HG03097 (cell line): ENCODE results near the gene CSRNP2.

ENCODE experiments used
- ATAC-seq: cut with Tn5 transposase; IDR thresholded peaks from one replicate; pipeline ENCODE4 v1.9.1; 2021; ENCODE audit not compliant: unreplicated experiment, low FRiP score

Gene CSRNP2, protein sequence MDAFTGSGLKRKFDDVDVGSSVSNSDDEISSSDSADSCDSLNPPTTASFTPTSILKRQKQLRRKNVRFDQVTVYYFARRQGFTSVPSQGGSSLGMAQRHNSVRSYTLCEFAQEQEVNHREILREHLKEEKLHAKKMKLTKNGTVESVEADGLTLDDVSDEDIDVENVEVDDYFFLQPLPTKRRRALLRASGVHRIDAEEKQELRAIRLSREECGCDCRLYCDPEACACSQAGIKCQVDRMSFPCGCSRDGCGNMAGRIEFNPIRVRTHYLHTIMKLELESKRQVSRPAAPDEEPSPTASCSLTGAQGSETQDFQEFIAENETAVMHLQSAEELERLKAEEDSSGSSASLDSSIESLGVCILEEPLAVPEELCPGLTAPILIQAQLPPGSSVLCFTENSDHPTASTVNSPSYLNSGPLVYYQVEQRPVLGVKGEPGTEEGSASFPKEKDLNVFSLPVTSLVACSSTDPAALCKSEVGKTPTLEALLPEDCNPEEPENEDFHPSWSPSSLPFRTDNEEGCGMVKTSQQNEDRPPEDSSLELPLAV

DNA sequence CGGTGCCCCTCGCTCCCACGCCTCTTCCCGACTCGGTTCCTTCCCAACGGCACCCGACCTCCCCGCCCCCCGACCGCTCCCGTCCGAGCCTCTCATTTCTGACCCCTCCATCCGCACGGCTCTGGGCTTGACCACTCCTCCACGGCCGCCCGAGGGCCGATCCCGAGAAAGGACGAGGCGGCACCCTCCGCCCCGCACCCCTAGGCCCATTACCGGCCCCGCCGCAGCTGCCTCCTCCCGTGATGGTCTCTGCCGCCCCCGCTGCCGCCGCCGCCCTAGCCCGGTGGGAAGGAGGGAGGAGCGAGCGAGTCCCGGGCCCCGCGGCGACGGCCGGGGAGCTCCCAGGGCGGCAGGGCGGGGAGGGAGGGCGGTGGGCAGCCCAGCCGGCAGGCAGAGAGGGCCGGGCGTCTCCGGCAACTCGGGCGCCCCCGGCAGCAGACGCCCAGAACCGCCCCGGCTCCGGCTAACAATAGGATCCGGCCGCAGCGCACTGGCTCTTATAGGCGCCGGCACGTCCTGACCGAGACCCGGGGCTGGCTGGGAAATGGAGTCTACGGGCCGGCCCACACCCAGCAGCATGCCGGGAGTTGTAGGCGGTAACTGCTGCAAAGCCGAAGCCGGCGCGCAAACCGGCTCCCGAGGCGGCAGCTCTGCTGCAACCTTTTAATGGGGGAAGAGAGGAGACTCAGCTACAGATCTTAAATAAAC is at the start of gene CSRNP2:
Gene CSRNP2, minus strand, starts transcription at position 471 of the 708 bp plus-strand sequence. CDS start 7,035 bp downstream, outside the sequence.
- ATAC-seq = peak; percentile 97

DNA sequence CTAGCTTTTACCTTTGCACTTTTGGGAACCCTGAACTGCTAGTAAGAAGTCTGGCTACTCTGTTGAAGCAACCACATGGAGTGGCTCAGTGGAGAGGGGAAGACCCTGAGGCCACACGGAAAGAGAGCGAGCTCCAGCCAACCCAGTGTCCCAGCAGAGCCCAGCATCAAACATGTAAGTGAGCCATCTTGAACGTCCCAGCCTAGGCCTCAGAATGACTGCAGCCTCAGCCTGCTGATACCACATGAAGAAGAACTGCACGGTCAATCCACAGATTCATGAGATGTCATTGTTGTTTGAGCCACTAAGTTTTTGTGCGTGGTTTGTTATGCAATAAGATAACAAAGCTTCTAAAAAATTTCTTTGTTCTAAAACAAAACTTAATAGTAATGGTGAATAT is 49.3 kb upstream of the CSRNP2 start:
- ATAC-seq = no peak

DNA sequence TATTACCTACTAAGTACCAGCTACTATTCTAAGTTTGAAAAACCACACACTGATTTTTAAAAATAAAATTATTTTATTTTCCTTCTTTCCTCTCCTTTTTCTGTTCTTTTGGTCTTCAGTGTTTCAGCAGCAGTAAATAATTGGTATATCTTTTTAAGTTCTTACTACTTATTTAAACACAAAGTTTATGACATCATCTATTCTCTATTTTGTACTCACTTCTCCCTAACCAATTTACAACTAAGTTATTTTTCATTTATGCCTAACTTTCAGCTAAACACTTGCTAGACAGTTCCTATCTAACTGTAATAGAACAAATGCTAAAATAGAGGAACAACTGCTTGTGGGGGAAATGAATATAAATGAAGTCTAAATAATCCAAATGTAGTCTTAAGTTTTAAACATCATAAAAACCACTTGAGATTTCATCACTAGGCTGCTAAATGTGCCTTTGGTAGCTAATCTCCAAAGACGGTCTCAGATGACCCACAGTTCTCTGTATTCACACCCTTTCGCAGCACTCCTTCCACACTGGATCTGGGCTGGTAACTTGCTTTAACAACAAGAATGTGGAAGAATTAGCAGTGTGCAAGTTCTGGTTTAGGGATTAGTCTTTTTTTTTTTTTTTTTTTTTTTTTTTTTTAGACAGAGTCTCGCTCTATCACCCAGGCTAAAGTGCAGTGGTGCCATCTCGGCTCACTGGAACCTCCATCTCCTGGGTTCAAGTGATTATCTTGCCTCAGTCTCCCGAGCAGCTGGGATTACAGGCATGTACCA is 48.5 kb upstream of the CSRNP2 start:
- ATAC-seq = no peak

DNA sequence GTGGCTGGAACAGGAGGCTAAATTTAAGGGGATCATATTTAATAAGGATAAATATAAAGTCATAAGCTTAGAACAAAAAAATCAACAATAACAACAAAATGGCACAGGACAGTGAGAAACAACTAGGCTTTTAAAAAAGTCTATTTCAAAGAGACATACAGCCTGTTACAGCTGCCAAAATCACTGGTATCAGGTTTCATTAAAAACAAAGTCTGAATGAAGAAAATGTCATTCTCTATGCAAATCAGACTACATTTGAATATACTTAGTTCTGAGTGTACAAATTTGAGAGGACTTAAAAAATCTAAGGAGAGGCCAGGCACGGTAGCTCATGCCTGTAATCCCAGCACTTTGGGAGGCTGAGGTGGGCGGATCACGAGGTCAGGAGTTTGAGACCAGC is 45.5 kb upstream of the CSRNP2 start:
- no peak for ATAC-seq

DNA sequence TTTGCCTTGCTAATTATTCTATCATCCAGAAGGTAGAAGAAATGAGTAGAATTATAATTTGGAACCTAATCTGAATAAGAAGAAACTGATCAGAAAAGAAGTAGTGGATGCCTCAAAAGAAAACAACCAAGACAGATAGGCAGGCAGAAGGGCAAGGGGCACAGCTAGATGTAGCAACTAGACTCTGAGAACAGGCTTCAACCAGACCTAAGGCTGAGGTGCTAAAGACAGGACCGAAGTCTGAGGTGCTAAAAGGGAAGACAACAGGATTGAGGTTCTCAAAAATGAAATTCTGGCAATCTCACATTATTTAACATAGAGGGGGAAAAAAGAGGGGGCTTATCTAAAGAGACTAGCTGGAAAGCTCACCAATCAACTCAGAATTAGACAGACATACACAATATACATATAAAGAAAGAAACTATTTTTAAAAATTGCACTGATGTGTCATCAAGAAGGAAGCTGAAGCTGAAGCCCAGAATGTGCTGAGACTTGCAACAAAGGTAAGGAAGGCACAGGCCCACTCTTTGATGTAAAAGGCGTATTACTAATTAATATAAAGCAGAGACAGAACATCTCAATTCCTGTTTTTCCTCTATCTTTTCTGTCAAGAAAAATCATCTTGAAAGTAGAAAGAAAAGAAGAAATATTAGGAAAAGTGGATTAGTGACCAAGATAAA is 43.8 kb upstream of the CSRNP2 start:
- ATAC-seq = no peak

DNA sequence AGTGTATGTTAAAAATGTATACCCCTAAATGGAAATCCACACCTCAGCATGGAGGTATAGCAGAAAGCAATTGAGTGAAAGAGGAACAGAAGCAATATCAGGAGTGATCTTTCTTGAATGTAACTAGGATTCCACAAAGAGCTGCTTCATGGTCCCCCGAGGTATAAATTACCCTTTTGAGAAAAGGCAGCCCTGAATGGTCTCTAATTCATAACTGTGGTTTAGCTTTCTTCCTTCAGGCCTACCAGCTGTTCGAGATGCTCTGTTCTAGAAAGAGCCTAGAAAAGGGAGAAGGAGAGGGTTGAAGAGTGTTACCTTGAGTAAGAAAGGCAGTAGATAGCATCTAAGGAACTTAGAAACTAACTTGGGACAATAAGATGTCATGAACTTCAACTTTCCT is 42.9 kb upstream of the CSRNP2 start:
- no peak for ATAC-seq

DNA sequence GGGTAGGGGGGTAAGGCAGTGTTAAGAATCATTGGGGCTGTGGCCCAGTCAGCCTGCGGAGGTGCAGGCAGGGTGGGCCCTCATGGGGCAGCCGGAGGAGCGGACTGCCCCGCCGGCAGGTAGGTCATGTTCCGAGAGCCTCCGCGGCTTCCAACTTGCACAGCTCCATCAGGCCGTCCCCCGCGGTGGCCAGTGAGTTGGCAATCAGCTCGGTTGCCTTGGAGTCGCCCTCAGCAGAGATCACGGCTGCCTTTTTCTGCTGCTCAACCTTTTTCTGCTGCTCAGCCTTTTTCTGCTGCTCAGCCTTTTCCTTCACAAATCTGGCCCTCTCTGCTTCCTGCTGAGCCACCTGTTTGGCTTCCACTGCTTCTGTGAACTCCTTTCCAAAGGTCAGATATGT is 41.1 kb upstream of the CSRNP2 start:
- no peak for ATAC-seq

DNA sequence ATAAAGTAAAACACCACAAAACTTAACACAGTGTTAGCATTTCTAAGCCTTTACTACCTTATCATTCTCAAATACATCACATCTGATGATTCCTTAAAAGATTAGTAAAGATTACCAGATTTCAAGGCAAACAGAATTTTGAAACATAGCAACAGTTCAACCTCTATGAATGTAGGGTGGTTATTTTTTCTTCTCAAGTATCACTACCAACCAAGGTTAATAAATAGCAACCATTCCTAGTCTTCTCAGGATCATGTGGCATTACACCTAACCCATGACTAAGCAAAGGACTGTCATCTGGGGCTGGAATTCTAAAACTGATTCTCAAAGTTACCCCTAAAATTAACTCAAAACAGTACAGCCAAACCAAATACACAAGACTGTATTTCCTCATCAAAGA is 39.4 kb upstream of the CSRNP2 start:
- no peak for ATAC-seq

DNA sequence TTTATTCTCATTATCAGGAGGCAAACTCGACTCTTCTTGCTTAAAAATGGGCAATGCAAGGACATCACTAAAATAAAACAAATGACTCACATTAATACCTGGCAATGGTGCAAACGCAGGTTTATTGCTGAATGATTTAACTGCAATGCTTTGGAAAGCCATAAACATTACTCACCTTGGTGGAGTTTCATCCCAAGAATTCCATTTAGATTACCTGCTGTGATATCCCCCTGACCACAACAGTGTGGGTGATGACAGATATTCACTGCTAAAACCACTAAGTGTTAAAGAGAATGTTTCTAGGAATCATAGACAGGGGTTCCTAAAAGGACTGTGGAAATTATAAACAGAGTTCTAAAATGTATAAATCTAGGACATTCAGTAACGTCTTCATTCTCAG is 35.3 kb upstream of the CSRNP2 start:
- ATAC-seq = no peak

DNA sequence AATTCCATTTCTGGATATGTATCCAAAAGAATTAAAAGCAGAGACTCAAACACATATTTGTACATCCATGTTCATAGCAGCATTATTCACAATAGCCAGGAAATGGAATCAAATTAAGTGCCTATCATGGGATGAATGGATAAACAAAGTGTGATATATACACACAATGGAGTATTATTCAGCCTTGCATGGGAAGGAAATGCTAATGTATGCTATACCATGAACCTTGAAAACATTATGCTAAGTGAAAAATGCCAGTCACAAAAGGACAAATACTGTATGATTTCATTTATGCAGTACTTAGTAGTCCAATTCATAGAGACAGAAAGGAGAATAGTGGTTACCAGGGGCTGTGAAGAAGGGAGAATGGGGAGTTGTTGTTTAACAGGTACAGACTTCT is 32.1 kb upstream of the CSRNP2 start:
- ATAC-seq = no peak

DNA sequence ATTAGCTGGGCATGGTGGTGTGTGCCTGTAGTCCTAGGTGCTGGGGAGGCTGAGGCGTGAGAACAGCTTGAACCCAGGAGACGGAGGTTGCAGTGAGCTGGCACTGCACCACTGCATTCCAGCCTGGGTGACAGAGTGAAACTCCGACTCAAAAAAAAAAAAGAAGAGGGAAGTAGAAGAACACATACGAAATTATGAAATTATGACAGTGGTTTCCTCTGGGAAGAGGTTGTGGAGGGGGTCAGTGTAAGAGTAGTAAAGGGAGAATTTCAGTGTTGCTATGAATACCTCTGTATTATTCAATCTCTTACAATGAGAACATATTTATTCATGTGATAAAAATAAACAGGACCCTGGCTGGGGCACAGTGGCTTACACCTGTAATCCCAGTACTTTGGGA is 24.7 kb upstream of the CSRNP2 start:
- ATAC-seq = no peak

DNA sequence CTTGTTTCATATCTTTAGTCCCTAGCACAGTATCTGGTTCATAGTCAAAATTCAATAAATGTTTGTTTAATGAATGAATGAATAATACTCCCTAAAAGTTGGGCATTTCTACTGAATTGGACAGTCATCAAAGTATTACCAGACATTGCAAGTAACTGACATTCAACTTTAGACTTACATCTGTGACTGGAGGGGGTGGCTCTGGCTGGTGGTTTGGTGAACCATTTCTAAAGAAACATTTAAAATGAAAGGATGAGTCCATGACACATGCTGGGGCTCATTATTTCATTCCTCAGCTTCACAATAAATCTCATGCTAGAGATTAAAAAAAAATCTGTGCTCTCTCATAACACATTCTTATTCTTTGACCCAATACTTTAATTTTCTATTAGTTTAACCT is 20.6 kb upstream of the CSRNP2 start:
- ATAC-seq = no peak

DNA sequence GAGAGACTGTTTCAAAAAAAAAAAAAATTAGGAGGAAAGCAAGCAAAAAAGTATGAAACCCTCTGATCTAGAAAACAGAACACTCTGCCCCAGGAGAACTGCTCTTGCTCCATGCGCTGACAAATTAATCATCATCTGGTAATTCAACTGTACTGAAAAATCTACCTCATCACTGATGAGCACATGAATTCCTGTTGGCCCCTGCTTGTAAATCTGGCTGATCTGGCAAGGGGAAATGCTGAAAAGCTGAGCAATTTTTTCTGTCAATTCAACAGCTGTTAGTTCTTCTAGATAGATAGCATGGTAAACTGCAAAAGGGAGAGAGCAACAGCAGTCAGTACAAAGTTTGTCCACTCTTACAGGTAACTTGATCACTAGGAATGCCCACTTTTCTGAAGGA is 15.2 kb upstream of the CSRNP2 start:
- ATAC-seq = no peak

DNA sequence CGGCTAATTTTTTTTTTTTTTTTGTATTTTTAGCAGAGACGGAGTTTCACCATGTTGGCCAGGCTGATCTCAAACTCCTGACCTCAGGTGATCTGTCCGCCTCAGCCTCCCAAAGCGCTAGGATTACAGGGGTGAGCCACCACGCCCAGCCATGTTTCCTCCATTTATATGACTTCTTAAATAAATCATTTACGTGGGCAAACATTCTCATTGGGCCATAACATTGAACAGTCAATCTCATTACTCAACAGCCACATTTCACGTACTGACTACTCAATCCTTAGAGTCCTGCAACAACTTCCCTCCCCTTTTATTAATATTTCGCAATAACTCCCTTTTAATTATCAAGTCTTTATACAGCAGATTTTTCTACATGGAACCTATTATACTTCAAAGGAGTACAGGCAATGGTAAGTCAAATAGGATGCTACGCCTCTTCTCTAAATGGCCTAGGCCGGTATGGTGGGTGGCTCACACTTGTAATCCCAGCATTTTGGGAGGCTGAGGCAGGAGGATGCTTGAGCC is 7.4 kb upstream of the CSRNP2 start:
- ATAC-seq = no peak

DNA sequence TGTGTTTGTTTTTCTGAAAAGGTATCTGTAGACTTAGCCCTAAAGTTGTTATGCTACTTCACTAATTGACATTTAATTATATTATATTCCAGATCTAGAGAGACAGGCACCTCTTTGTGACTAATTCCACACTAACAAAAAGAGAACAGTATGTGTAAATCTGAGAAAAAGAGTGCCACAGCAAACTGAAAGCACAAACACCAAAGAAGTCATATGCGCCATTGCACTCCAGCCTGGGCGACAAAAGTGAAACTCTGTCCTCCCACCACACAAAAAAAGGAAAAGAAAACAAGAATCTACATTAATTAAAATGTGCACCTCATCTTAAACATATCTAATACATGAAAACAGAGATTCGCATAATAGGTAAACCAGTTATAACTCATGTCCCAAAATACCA is 4.4 kb upstream of the CSRNP2 start:
- ATAC-seq = no peak

DNA sequence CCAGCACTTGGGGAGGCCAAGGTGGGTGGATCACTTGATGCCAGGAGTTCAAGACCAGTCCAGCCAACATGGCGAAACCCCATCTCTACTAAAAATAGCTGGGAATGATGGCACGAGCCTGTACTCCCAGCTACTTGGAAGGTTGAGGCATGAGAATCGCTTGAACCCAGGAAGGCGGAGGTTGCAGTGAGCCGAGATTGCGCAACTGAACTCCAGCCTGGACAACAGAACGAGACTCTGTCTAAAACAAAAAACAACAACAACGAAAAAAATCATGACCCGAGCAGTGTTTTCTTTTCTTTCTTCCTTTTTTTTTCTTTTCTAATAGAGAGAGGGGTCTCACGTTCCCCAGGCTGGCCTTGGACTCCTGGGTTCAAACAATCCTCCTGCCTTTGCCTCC is 3.5 kb upstream of the CSRNP2 start:
- ATAC-seq = no peak

DNA sequence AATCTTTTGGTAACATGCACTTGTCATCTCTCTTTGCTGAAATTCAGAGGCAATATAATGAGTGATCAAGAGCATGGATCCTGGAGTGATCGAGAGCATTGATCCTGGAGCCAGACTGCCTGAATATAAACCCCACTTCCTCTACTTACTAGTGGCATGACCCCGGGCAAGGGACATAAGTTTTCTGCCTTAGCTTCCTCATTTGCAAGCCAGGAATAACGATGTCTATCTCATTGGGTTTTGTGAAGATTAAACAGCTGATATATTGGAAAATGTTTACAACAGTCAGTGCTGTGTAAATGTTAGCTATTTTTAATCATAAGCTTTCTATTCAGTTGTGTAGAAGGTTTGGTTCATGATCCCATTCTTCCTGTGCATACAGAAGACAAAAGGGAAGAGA is 2.4 kb upstream of the CSRNP2 start:
- no peak for ATAC-seq

DNA sequence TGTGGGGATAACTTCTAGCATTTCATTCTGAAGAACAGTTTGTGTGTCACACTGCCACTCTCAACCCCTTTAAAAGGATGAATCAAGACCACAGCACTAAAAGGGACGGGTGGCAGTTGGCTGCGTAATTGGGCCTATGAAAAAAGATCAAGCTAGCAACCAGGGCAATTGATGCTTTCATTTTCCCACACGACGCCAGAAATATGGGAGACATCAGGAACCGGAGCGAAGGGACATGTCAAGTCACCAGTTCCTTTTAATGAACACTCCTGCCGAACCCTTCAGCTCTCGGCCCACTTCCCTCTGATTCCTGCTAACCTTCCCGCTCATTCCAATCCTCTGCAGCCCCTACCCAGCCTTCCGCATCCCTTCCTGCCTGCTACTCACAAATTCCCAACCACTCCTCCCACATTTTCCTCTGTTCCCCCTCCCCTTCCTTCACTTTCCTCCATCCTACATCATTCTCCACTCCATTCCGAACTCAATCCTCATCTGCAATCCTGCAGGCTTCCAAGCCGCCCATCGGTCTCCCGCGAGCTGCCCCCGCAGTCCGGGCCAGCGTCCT is 753 bp downstream of the CSRNP2 start:
- no peak for ATAC-seq

DNA sequence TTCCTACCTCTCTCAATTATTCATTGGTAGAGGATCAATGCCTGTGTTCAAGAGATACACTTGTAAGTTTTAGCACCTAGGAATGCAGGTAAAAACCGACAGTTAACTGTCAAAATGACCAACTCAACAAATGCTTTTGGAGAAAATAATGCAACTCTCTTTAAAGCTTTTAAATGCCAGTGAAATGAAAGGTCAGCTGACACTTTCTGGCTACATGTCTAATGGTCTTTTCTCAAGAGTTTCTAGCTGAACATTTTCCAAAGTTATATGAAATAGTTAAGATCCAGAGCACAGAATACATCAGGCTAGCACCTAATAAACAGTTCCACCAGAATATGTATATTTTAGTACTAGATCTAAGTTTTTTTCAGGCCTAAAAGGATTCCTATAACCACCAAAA is 2.0 kb downstream of the CSRNP2 start:
- ATAC-seq = no peak

DNA sequence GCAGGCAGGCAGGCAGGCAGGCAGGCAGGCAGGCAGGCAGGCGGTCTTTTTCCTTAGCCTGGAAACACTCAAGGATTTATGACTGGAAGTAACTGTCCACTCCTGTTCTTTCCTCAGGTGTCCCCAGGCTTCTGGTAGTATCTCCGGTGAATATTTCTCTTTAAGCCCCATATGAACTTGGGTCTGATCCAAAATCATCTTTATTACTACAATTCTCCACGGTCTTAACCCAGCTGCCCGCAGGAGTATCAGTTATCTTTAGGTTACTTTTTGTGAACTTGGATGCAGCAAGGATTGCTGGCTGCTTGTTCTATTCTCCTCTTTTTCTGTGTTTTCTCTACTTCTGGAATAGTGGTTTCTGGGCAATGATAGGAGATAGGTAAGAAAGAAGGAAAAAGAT is 3.3 kb downstream of the CSRNP2 start:
- no peak for ATAC-seq
